Stimulated activated CD4-positive, alpha-beta T cell treated with anti-CD3 and anti-CD28 coated beads, Interleukin-1b, Interleukin-23, amount 100 ng/mL, for 24 hours (primary cell): ENCODE data around the gene CDK6.

Experiments used
- DNase-seq, 4 experiments: peaks; one replicate each; pipeline ENCODE4 v3.0.0-alpha.2; 2020; ENCODE audit warnings: low read depth in 4 of 4, low spot score in 1 of 4

Gene CDK6

GRCh38 chr7:92714767-92715166, 121.6 kb downstream of the CDK6 start:
- DNase-seq = no peak

- no peak for DNase-seq
Observed at GRCh38 chr7:92714280-92714679, 122.1 kb downstream of the CDK6 start.

- no peak for DNase-seq
Observed at GRCh38 chr7:92709912-92710311, 126.5 kb downstream of the CDK6 start.

- no peak for DNase-seq
Observed at GRCh38 chr7:92709150-92709549, 127.2 kb downstream of the CDK6 start.

GRCh38 chr7:92708111-92709042, 128.0 kb downstream of the CDK6 start:
- no peak for DNase-seq

- no peak for DNase-seq
Observed at GRCh38 chr7:92707435-92707834, 128.9 kb downstream of the CDK6 start.

GRCh38 chr7:92706563-92706962, 129.8 kb downstream of the CDK6 start:
- no peak for DNase-seq

- no peak for DNase-seq
Observed at GRCh38 chr7:92705831-92706230, 130.5 kb downstream of the CDK6 start.

GRCh38 chr7:92704858-92705257, 131.5 kb downstream of the CDK6 start:
- no peak for DNase-seq

GRCh38 chr7:92702535-92702934, 133.8 kb downstream of the CDK6 start:
- no peak for DNase-seq

GRCh38 chr7:92699966-92700514, 136.3 kb downstream of the CDK6 start:
- DNase-seq = no peak

- DNase-seq = no peak
Observed at GRCh38 chr7:92699560-92699959, 136.8 kb downstream of the CDK6 start.

GRCh38 chr7:92698237-92698841, 138.0 kb downstream of the CDK6 start:
- DNase-seq = no peak

GRCh38 chr7:92697414-92697813, 139.0 kb downstream of the CDK6 start:
- DNase-seq = no peak

- DNase-seq = no peak
Observed at GRCh38 chr7:92697012-92697411, 139.4 kb downstream of the CDK6 start.

- no peak for DNase-seq
Observed at GRCh38 chr7:92696584-92696983, 139.8 kb downstream of the CDK6 start.

- no peak for DNase-seq
Observed at GRCh38 chr7:92695308-92696261, 140.8 kb downstream of the CDK6 start.

- no peak for DNase-seq
Observed at GRCh38 chr7:92694211-92694610, 142.2 kb downstream of the CDK6 start.

- no peak for DNase-seq
Observed at GRCh38 chr7:92693519-92693918, 142.9 kb downstream of the CDK6 start.

- no peak for DNase-seq
Observed at GRCh38 chr7:92691578-92691977, 144.8 kb downstream of the CDK6 start.
